PFSK-1 (cell line): ENCODE data around the gene GABRB1.

Experiments
- FOXP2 ChIP-seq: optimal IDR thresholded peaks from 2 replicates; pipeline ENCODE3; 2011; ENCODE audit warnings: borderline replicate concordance, control low read depth, inconsistent platforms; ENCODE audit not compliant: insufficient read depth; ENCODE audit errors: extremely low read length, extremely low read depth
- POLR2AphosphoS5 ChIP-seq: IDR thresholded peaks from 2 replicates; pipeline ENCODE4 v1.6.1; 2012; ENCODE audit warnings: low read depth, mild to moderate bottlenecking, control low read depth, low read length, moderate library complexity
- SIN3A ChIP-seq: IDR thresholded peaks from 2 replicates; pipeline ENCODE4 v1.6.1; 2012; ENCODE audit warnings: mild to moderate bottlenecking, low read length, moderate library complexity, borderline replicate concordance; ENCODE audit not compliant: insufficient read depth
- TAF1 ChIP-seq: IDR thresholded peaks from 2 replicates; pipeline ENCODE4 v1.6.1; 2012; ENCODE audit warnings: low read length, control low read depth, borderline replicate concordance; ENCODE audit not compliant: insufficient read depth
- TF ChIP-seq, protein P1 (sequence below), 2 experiments: IDR thresholded peaks; 2 replicates each; pipeline versions ENCODE4 v1.6.1 to v1.8.0; 2011 to 2012; ENCODE audit warnings: low read depth in 2 of 2, low read length in 2 of 2, control low read depth in 1 of 2, inconsistent platforms in 1 of 2, mild to moderate bottlenecking in 1 of 2, moderate library complexity in 1 of 2; ENCODE audit not compliant: insufficient read depth in 1 of 2

The GABRB1 gene

DNA sequence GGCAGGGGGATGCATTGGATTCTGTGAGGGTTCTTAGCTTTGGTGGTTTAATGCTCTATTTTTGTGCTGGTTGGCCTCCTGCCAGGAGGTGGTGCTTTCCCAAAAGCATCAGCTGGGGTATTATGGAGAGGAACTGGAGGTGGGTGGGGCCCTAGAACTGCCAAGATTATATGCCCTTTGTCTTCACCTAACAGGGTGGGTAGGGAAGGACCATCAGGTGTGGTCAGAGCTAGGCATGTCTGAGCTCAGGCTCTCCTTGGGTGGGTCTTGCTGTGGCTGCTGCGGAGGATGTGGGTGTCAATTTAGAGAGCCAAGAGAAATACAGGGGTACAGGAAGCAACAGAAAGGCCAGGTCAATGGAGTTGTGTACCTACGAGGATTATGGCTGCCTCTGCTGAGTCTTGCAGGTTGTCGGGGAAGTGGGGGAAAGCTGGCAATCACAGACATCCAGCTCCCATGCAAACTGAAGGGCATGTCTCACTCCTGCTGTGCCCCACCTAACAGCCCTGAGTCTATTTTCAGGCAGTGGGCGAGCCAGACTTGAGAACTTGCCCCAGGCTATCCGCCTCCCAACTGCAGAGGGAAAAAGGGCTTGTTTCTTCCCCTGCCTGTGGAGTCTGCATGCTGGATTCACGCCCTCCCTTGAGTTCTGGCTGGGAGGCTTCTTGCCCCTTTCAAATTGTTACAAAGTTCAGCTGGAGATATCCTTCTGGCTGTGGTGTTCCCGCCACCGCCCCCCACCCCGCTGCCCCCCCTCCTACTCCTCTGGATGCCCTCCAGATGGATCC is 220.2 kb downstream of the GABRB1 start:
- TF ChIP-seq, protein P1, sequence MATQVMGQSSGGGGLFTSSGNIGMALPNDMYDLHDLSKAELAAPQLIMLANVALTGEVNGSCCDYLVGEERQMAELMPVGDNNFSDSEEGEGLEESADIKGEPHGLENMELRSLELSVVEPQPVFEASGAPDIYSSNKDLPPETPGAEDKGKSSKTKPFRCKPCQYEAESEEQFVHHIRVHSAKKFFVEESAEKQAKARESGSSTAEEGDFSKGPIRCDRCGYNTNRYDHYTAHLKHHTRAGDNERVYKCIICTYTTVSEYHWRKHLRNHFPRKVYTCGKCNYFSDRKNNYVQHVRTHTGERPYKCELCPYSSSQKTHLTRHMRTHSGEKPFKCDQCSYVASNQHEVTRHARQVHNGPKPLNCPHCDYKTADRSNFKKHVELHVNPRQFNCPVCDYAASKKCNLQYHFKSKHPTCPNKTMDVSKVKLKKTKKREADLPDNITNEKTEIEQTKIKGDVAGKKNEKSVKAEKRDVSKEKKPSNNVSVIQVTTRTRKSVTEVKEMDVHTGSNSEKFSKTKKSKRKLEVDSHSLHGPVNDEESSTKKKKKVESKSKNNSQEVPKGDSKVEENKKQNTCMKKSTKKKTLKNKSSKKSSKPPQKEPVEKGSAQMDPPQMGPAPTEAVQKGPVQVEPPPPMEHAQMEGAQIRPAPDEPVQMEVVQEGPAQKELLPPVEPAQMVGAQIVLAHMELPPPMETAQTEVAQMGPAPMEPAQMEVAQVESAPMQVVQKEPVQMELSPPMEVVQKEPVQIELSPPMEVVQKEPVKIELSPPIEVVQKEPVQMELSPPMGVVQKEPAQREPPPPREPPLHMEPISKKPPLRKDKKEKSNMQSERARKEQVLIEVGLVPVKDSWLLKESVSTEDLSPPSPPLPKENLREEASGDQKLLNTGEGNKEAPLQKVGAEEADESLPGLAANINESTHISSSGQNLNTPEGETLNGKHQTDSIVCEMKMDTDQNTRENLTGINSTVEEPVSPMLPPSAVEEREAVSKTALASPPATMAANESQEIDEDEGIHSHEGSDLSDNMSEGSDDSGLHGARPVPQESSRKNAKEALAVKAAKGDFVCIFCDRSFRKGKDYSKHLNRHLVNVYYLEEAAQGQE (IDR thresholded peaks at IDR 0.05; ENCODE audit: insufficient read depth in 1 of 2, low read depth in 2 of 2, low read length in 2 of 2) = no peak
- no peak for TF ChIP-seq POLR2AphosphoS5
- no peak for TF ChIP-seq TAF1
- no peak for TF ChIP-seq FOXP2
- no peak for TF ChIP-seq SIN3A

DNA sequence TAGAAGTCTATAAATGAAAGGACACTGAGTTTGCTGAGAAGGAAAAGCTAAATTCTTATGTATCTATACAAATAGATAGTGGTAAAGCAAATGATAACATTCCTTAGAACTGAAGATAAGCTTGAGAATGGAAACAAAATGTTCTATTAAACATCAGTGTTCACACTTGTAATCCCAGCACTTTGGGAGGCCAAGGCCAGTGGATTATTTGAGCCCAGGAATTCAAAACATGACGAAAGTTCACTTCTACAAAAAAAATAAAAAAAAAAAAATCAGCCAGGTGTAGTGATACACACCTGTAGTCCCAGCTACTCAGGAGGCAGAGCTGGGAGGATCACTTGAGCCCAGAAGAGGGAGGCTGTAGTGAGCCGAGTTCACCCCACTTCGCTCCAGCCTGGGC is 232.4 kb downstream of the GABRB1 start:
- TF ChIP-seq SIN3A (no peak), POLR2AphosphoS5 (no peak), FOXP2 (no peak), TAF1 (no peak)
- TF ChIP-seq, protein P1 (IDR thresholded peaks at IDR 0.05; ENCODE audit: insufficient read depth in 1 of 2, low read depth in 2 of 2, low read length in 2 of 2) = no peak

DNA sequence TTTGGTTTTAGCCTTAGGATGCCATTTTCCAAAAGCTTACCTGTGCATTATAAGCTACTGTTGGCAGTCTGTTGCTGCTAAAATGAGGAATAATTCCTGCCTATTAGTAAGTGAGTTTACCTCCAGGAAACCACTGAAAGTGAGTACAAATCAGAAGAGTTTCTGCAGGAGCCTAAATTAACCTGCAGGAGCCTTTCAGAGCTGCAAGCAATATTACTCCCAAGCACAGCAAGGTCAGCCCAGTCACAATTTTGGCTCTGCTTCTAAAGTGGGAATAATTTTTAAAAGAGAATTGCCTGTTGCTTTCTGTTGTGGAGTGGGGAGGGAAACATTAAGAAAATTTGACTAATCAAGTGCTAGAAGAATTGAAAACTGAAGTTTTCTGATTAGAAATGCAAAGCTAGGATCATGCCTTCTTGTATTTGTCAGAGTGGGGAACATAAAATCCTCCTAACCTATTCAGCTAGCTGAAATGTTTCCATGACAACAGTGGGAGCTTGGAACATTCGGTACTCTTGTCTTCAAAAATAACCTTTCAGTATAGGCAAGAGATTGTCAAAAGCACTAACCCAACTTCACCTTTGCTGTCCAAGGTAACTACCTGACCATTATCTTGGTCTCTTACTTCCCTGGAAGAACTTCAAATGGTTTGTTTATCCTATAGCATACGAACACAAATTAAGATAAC is 239.0 kb downstream of the GABRB1 start:
- TF ChIP-seq, protein P1 (IDR thresholded peaks at IDR 0.05; ENCODE audit: insufficient read depth in 1 of 2, low read depth in 2 of 2, low read length in 2 of 2) = no peak
- TF ChIP-seq SIN3A (no peak), FOXP2 (no peak), TAF1 (no peak), POLR2AphosphoS5 (no peak)

DNA sequence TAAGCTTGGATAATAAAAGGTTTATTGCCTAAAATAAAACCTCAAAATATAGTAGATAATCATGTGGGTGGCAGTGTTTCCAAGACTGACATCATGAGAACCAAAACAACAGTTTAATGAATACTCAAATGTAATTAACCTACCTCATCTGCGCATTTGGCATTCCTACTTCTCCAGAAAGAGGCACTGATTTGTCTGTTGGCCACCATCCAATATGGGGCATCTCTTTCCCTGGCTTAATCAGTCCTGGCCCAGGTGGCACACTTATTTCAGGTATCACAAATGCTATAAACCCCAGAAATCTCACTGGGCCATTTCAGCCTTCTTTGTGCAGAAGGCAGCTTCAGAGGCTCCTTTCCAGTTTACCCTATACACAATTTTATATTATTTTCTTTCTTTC is 239.9 kb downstream of the GABRB1 start:
- TF ChIP-seq, protein P1 (IDR thresholded peaks at IDR 0.05; ENCODE audit: insufficient read depth in 1 of 2, low read depth in 2 of 2, low read length in 2 of 2) = no peak
- TF ChIP-seq POLR2AphosphoS5 (no peak), TAF1 (no peak), FOXP2 (no peak), SIN3A (no peak)
